Muscle of back (tissue), 11 donors: Measurements from ENCODE around the gene CBLN3. TPM values are rescaled to one million over a fixed set of nuclear protein-coding genes. Genes with fewer than 3 reads are reported as not detected.

ENCODE experiments used
- DNase-seq, 3 donors: peaks; one replicate each; pipeline versions ENCODE4 v3.0.0 to v3.0.0-alpha.2; 2013
- polyA plus RNA-seq, 10 donors: library from polyadenylated mRNA; unstranded; fragments of 120-200 nt; gene quantifications; one replicate each; pipeline ENCODE4 v1.2.1, GENCODE V29; 2013; ENCODE audit not compliant: insufficient read length in 10 of 10

CBLN3 gene
- polyA plus RNA-seq, 10 donors: 1.4 to 3.4 (median 2.0) TPM

DNA sequence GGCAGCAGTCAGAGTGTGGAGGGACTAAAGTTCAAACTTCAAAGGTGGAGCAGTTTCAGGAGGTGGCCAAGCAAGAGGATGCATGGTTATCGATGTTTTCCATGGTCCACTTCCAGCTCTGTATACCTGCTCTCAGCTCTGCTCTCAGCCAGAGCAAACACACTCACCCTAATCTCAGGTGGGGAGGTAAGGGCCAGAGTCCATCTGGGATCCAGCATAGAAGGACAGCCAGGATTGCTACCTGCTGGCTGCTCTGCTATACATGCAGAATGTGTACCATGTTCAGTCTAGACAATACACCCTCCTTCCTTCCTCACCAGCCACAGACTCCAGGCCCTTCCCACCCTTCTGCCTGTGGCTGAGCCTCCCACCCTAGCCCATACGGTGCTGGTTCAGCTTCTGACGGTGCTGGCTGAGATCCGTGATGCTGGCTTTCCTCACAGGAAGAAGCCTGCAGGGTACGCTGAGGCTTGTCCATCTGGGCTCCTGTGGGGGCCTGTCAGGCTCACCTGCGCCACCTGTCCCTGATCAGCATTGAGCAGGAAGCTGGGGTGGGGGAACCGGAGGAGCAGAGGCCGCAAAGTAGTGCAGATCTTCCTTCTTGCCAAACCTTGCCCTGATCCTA is 2.4 kb downstream of the CBLN3 start:
- no peak for DNase-seq

DNA sequence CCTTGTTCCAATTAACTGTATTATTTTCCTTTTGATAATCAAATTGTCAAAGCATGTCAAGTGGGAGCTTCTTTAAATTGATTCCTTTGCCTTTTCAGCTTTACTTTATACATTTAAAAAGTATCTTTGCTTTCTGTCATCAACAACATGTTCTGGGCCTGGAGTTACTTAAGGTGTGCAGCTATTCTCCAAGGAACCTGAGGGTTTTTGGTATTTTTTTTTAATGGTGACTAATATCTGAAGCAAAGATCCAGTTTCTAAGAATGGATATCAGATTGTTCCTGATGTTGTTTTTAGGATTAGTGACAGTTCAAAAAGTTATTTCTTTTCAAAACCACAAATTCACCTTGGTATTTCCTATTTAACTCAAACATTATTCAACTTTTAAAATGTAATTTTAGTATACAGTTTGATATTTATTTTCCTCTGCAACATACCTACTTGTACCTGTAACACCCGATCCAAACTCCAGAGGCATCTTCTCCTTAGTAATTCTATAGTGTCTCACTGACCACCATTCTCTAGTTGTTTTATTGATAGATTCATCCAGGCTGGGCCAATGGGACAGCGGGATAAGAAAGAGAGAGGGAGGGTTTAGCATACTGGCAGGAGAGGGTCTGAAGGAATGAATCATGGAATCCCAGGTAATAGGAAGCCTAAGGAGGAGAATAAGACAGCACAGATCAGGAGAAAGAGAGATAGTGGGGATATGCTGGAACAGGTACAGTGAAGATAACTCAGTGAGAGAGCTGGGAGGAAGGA is 3.1 kb downstream of the CBLN3 start:
- DNase-seq: no peak

DNA sequence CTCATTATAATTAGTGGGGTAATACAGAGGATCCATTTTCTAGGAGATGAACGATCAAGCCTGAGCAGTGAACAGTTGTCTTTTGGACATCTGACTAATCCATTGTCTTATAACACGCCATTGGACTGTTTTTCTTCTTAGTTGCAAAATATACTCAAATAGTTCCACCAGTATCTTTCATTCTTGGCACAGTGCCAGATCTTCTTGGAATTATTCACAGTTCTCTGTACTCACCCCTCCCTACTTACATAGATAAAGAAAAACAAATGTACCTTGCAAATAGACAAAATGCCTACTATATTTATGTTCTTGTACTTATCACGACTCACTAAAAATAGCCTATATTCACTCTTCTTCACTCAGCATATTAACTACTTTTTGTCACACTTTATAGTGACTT is 3.8 kb downstream of the CBLN3 start:
- peak; percentile 59 to 72 (median 61) for DNase-seq

DNA sequence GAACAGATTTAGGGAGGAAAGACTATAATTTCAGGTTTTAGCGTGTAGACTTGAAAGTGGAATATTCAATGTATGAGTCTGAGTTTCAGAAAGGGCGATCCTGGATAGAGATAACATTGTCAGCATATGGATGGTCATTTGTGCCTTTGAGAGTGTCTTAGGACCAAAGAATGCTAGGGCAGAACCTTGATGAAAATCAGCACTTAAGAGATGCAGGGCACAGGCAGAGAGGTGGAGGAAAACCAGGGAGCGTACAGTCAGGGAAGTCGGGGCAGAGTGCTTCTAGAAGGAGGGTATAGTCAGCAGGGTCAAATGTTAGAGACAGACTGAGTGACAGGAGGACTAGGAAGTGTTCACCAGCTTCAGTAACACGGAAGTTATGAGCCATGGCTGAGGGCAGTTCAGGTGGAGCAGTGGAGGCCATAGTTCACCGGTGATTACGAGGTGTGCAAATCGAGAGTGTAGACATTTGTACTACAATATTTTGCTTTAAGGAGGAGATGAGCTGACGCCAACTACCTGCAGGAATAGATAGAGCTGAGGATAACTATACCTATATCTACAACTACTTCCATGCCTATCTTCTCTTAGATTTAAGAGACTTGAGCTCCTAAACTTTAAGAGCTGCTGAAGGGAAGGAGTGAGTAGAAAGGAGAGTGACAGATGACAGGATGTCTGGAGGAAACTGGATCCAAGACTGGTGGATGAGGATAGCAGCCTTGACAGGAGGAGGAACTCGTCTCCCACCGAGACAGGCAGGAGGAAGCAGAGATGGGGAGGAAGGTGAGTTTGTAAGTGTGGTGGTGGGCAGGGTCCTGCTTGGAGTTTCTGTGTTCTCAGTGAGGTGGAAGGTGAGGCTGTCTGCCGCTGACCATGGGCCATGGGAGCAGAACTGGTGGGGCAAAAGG is 6.5 kb downstream of the CBLN3 start:
- DNase-seq: no peak

DNA sequence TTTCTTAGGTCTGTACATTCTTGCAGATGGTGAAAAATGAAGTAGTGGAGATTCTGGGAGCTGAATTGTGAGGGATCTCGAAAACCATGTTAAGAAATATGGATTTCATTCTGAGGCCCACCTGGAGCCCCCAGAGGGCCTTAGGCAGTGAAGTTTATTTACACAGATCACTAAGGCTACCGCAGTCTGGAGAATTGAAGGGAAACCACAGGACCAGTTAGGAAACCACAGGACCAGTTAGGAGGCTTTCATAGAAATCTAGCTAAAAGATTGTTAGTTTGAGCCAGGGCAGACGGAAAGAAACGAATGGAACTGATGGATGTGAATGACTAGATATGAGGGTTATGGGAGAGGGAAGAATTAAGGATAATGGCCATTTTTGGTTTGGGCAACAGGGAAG is 7.2 kb downstream of the CBLN3 start:
- DNase-seq: no peak

DNA sequence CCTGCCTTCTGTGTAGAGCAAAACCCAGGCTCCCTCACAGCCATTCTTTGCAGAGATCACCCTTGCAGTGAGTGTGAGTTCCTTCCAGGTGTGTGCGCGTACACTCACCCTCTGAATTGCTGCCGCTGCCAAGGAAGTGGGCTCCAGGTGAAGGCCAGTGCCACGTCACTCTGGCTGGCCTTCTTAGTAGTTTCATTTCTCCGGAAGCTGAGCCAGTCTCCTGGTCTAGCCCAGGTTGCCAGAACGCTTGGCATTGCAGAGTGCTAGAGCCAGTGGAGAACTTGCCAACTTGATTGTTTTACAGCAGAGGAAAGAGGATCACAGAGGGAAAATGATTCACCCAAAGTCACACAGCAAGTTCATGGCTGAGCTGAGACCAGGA is 11.0 kb downstream of the CBLN3 start:
- DNase-seq: peak in 1 of 3 donors; percentile 24

DNA sequence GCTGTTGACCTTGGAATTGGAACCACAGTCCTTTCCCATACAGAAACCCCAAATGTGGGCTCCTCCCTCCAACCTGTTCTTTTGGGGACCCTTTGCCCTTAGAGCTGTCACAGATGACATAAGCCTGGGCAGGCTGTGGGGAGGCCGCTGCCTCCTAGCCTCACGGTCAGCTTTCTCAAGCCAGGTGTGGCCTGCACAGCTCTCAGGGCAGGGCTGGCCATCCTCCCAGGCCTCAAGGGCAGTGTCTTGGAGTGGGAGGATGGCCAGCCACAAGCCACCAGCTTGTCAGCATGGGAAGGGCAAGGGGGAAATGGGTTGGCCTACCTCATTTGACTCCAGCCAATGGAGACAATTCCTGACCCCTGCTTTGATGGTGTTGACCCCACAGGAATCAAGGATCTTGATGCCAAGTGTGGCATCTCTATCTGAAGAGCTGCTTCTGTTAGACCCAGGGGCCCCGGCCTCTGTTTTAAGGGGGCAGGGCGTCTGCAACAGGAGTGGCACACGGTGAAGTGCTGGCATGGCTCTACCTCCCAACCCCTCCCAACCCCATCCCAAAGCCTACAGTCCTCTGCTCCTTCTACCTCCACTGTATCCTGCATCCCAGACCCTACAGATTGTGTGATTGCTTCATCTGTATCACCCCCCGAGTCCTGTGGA is 11.5 kb downstream of the CBLN3 start:
- peak in 1 of 3 donors; percentile 27 for DNase-seq

DNA sequence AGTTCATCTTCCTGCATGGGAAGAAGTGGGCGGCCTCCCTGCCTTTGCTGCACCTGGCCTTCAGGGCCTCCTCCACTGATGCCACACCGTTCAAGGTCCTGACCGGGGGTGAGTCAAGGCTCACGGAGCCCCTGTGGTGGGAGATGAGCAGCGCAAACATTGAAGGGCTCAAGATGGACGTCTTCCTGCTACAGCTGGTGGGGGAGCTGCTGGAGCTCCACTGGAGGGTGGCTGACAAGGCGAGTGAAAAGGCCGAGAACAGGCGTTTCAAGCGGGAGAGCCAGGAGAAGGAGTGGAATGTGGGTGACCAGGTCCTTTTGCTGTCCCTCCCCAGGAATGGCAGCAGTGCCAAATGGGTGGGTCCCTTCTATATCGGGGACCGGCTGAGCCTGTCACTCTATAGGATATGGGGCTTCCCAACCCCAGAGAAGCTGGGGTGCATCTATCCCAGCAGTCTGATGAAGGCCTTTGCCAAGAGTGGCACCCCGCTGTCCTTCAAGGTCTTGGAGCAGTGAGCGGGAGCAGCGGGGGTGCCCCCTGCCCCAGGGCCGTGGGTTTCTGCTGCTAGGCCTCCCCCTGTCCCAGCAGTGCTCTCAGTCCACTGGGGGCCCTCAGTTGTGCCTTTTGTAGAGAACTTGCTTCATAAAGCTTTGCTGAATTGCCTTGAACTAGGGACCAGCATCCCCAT is 12.4 kb downstream of the CBLN3 start:
- peak in 1 of 3 donors; percentile 28 for DNase-seq

DNA sequence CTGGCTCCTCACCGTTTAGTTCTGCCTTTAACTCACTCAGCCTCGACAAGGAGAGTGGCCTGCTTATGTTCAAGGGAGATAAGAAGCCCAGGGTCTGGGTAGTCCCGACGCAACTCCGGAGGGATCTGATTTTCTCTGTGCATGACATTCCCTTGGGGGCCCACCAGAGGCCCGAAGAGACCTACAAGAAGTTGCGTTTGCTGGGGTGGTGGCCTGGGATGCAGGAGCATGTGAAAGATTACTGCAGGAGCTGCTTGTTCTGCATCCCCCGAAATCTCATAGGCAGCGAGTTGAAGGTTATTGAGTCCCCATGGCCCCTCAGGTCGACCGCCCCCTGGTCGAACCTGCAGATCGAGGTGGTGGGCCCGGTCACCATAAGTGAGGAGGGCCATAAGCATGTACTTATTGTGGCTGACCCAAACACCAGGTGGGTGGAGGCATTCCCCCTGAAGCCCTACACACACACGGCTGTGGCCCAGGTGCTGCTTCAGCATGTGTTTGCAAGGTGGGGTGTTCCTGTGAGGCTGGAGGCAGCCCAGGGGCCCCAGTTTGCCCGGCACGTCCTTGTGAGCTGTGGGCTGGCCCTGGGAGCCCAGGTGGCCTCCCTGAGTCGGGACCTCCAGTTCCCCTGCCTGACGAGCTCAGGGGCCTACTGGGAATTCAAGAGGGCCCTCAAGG is 13.1 kb downstream of the CBLN3 start:
- no peak for DNase-seq

DNA sequence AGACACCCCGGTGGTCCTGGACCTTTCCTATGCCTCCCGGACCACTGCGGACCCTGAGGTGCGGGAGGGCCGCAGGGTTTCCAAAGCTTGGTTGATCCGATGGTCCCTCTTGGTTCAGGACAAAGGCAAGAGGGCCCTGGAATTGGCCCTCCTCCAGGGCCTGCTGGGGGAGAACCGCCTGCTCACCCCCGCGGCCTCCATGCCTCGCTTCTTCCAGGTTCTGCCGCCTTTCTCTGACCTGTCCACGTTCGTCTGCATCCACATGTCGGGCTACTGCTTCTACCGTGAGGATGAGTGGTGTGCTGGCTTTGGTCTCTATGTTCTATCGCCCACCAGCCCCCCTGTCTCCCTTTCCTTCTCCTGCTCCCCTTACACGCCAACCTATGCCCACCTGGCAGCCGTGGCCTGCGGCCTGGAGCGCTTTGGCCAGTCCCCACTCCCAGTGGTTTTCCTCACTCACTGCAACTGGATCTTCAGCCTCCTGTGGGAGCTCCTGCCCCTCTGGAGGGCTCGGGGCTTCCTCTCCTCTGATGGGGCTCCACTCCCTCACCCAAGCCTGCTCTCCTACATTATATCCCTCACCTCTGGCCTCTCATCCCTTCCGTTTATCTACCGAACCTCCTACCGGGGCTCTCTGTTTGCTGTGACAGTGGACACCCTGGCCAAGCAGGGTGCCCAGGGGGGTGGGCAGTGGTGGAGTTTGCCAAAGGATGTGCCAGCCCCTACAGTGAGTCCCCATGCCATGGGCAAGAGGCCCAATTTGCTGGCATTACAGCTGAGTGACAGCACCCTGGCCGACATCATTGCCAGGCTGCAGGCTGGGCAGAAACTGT is 13.8 kb downstream of the CBLN3 start:
- no peak for DNase-seq

DNA sequence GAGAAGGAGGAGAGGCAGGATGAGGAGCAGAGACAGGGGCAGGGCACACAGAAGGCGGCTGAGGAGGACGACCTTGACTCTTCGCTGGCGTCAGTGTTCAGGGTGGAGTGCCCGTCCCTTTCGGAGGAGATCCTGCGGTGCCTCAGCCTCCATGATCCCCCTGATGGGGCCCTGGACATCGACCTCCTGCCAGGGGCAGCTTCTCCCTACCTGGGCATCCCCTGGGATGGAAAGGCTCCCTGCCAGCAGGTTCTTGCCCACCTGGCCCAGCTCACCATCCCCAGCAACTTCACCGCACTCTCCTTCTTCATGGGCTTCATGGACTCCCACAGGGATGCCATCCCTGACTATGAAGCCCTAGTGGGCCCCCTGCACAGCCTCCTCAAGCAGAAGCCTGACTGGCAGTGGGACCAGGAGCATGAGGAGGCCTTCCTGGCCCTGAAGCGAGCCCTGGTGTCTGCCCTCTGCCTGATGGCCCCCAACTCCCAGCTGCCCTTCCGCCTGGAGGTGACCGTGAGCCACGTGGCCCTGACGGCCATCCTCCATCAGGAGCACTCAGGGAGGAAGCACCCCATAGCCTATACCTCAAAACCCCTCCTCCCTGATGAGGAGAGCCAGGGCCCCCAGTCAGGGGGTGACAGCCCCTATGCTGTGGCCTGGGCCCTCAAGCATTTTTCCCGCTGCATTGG is 14.6 kb downstream of the CBLN3 start:
- no peak for DNase-seq

DNA sequence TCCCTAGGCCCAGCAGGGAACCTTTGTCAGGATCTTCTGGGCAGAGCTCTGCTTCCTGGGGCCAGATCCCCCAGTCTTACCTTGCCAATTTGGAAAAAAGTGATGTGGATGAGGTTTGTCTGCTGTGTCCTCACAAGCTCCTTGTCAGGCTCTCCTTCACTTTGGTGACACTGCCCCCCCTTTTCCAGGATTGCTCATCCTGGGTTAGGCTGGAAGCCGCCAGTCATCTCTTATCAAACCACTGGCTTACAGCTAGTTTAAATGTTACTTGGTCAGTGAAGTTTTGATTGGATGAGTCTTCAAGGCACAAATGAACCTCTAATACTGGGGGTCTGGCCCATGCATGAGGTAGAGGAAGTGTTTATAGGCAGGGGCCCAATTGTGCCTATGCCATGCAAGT is 15.4 kb downstream of the CBLN3 start:
- DNase-seq: no peak

DNA sequence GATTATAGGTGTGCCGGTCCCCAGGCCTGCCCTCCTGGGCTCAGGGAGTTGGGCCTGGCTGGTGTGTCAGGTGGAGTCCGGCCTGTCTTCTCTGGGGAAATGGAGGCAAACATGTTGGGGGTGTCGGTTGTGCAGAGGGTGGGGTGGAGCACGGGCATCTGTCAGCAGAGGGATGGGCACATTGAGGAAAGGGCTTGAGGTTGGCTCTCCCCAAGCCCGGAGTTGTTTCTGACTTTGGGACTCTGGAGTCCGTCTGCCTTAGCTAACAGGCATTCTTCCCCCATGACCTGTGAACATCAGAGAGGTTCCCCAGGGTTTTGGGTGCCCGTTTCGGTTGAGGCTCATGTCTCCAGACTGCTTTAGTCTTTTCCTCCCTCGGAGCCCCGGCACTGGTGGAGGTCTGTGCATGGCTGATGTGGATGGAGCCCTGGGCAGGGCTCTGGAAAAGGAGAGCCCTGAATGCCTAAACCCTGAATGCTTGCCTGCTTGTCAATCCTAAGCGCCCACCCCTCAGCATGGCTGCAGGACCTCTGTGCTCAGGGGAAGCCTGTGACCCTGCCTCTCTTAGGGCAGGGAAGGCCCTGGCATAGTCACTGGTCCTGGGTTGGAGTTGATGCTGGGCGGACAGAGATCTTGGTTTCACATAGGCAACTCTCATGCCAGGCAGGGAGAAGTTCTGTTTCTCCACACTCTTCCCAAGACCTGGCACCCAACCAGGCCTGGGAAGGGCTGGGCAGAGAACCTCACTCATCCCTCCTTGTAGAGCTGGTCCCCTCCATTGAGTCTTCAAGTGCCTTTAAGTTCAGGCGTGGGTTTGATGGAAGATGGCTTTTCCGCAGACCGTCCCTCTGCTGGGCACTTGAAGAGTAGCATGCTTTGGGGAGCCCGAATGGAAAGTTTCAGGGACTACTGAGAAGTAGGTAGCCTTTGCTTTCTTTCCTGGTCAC is 17.8 kb downstream of the CBLN3 start:
- DNase-seq: peak in 2 of 3 donors; percentile 53 to 66

DNA sequence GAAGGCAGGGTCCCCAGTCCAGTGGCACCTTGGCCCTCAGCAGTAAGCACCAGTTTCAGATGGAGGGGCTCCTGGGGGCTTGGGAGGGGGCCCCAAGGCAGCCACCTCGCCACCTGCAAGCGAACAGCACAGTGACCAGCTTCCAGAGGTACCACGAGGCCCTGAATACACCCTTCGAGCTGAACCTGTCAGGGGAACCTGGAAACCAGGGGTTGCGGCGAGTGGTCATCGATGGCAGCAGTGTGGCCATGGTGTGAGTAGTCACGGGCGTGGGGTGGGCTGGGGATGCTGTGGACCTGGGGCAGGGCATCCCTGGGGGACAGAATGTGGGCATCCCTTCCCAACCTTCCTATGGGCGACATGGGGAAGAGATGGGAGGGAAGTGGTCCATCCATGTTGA is 19.5 kb downstream of the CBLN3 start:
- DNase-seq: no peak

DNA sequence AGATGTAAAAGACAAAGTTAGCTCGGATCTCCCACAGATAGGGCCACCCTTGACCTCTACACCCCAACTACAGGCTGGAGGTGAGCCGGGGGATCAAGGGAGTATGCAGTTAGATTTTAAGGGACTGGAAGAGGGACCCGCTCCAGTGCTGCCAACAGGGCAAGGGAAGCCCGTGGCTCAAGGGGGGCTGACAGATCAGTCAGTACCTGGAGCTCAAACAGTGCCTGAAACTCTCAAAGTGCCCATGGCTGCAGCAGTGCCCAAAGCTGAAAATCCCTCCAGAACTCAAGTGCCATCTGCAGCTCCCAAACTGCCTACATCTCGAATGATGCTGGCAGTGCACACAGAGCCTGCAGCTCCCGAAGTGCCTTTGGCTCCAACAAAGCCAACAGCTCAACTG is 20.3 kb downstream of the CBLN3 start:
- no peak for DNase-seq

DNA sequence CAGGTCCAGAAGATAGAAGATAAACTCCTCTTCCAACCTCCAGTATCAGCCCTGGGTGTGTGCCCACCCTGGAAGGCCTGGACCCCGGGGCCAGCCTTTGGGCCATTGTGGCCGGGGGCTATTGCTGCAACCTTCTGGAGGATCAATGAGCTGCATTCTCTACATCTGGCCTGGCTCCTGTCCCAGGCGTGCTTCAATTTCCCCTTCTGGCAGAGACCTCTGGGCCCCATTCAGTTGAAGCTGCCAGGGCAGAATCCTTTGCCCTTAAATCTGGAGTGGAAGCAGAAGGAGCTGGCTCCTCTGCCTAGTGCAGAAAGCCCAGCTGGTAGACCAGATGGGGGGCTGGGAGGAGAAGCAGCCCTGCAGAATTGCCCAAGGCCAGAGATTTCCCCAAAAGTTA is 20.7 kb downstream of the CBLN3 start:
- peak in 1 of 3 donors; percentile 49 for DNase-seq

DNA sequence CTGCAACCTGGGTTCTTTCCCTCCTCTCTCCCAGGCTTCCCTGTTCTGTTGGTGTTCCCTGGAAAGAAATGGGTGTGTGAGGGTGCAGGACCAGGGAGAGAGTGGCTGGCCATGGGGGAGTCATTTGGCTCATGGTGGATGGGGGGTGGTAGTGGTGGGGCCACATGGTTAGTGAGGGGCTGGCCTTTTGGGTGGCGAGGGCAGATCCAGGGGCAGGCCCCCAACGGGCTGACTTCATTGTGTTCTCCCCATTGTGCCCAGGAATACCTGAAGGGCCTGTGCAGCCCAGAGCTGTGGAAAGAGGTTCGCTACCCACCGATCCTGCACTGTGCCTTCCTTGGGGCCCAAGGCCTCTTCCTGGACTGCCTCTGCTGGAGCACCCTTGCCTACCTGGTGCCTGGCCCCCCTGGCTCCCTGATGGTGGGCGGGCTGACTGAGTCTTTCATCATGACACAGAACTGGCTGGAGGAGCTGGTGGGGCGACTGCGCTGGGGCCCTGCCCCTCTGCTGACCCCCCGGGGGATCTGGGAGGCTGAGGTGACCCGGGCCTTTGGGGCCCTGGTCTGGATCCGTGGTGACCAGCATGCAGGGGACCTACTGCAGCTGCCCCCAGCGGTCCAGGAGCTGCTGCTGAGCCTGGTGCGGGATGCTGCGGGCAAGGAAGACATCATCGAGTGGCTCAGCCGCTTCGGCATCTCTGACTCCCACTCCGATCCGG is 21.7 kb downstream of the CBLN3 start:
- DNase-seq: no peak
